HG02763 (cell line): Measurements from ENCODE around the gene PARD3.

Experiments used
- ATAC-seq: cut with Tn5 transposase; IDR thresholded peaks from one replicate; pipeline ENCODE4 v1.9.1; 2021; ENCODE audit warnings: mild to moderate bottlenecking, moderate library complexity; ENCODE audit not compliant: unreplicated experiment

Gene PARD3

DNA sequence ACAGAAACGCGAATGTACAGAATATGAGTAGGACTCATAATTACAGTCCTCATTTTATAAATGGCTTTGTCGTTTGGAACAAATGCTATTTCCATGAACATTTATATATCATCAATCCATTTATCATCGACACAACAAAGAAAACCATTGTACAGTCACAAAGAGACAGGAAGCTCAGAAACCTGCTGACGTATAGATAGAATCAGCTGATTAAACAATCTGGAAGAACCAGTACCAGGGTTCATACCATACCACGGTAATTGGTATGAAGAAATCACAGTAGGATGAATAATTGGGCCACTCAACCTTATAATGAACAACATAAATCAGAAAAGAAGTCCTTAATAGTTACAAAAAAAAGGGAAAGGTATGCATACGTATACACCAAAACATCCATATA is 295.0 kb downstream of the PARD3 start:
- no peak for ATAC-seq

- ATAC-seq = no peak
Observed at GRCh38 chr10:34514290-34514689, 300.8 kb downstream of the PARD3 start.

- no peak for ATAC-seq
Observed at GRCh38 chr10:34513636-34514035, 301.5 kb downstream of the PARD3 start.

- ATAC-seq = no peak
Observed at GRCh38 chr10:34507217-34507616, 307.9 kb downstream of the PARD3 start.

GRCh38 chr10:34506786-34507185 is 308.3 kb downstream of the PARD3 start:
- no peak for ATAC-seq

- ATAC-seq = no peak
Observed at GRCh38 chr10:34505338-34505737, 309.8 kb downstream of the PARD3 start.

DNA sequence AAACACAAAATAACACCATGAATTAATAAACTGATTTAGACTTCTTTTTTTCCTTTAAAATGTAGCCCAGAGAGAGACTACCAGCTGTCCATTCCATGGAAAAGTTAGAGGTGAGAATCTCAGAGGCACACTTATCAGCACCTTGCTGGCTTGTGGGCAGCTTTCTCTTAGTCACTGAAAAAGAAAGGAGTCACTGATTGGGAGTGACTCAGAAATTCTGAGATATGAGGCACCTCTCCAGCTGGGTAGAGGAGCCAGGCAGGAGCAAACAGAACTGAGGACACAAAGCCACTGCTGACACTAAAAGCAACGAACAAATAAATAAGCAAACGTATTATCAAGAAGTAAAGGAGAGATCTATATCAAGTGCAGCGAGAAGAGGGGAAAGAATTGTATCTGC is 310.6 kb downstream of the PARD3 start:
- no peak for ATAC-seq

- no peak for ATAC-seq
Observed at GRCh38 chr10:34503704-34504103, 311.4 kb downstream of the PARD3 start.

GRCh38 chr10:34499612-34500279 is 315.4 kb downstream of the PARD3 start:
- no peak for ATAC-seq

DNA sequence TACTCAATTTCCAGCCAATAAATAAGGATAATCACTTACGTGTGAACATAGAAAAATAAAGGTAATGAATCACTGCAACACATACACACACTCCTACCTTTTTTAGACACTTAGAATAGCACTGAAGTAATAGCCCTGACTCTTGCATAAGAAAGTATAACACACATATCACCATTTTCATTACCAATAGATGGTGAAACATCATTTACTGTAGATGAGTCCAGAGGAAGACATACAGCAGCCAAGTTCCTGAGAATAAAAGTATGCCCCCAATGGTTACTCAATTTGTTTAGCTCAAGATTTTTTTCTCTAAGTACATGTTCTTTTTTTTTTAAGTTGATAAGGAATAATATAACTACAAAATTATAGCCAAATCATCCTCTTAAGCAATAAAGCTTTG is 316.3 kb downstream of the PARD3 start:
- no peak for ATAC-seq

DNA sequence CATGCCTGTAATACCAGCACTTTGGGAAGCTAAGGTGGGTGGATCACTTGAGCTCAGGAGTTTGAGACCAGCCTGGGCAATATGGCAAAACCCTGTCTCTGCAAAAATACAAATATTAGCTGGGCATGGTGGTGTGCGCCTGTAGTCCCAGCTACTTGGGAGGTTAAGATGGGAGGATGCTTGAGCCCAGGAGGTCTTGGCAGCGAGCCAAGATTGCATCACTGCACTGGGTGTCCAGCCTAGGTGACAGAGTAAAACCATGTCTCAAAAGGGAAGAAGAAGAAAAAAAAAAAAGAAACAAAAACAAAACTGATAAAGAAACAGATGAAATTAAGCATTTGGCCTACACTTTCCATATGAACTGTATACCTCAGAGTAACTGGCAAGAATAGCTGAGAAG is 319.2 kb downstream of the PARD3 start:
- ATAC-seq = no peak

- no peak for ATAC-seq
Observed at GRCh38 chr10:34494012-34494411, 321.1 kb downstream of the PARD3 start.

- no peak for ATAC-seq
Observed at GRCh38 chr10:34492081-34492480, 323.0 kb downstream of the PARD3 start.

DNA sequence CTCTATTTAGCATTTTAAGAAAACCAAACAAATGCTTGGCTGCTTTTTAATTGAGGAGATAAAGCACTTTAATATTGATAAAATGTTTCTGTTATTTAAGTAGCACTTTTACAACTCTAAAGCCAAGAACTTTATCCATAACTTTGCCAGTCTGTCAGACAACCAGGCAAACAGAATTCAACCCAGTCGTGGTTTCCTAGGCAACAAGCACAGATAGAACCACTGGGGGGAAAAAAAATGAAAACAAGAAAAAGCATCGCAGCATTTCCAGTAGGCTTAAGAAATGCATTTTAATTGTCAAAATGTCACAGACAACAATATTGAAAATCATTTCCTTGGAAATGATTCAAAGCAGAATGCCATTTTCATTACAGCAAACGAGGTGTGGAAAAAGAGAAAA is 323.4 kb downstream of the PARD3 start:
- no peak for ATAC-seq

DNA sequence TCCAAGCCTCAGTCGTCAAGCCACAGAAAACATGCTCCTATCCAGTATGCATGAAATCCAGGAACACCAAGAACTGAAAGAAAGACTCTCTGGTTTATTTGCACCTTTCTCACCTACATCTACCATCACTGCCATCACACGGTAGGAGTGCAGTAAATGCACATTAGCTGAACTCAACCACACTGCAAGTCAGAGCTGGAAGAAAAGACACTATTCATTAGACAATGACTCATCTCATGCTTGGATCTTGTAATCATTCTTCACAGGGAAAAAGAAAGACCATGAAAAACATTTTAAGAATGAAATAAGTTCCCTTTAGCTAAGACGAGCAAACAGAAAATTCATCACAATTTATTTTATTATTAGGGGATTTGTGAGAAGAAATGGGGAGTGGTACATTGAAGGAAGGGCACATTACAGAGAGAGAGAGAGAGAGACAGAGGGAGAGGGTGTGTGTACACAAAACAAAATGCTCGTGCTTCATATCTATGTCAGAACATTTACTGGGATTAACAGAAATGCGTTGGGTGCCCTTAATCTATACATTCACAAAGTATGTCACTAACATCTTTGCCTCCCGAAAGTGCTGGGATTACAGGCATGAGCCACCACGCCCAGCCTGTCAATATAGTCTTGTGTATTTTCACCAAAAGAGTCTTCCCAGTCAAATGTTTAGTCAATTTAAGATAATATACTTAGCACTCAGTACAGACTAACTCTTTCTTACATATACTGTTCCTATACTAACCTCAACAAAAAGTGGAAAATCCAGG is 324.9 kb downstream of the PARD3 start:
- ATAC-seq = no peak

DNA sequence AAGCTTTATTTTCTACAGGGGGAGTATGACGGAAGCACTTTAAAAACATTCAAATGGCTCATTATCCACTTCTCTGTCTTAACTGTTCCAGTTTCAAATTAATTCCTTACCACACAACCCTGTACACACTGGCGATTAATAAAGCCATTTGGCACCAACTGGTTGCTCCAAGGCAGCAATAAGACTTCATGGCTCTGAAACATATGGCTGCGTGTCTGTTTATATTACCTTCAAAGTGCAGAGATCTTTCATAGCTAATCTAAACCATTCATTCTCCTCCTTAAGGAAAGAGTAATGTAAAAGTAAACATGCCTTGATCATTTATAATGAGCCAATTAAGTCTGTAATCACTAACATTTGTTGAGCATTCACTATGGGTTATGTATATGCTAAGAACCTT is 325.7 kb downstream of the PARD3 start:
- no peak for ATAC-seq

DNA sequence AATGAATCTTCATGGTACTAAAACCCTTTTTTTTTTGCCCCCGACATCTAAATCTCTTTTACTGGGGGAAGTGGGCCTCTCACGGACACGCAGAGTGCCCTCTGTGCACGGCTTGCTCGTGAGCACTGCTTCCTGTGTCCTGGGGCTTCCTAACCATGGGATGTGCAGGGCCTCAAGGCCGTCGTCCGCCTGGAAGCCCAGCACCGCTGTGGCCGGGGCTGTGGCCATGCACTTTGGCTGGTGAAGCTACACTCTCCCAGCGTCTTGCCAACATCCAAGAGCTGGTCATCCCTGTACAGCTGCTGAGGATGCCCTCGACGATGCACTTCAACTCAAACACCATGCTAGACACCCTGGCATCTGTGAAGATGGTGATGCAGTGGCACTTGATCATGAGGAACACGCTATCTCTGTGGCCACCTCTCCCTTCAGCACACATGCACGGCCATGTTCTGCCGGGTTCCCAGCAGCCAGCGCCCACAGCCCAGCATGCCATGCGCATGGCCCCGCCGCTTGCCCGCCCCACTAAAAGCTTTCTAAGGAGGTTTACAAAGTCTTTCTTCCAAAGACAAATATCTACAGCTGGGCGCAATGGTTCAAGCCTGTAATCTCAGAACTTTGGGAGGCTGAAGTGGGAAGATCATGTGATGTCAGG is 326.5 kb downstream of the PARD3 start:
- no peak for ATAC-seq

DNA sequence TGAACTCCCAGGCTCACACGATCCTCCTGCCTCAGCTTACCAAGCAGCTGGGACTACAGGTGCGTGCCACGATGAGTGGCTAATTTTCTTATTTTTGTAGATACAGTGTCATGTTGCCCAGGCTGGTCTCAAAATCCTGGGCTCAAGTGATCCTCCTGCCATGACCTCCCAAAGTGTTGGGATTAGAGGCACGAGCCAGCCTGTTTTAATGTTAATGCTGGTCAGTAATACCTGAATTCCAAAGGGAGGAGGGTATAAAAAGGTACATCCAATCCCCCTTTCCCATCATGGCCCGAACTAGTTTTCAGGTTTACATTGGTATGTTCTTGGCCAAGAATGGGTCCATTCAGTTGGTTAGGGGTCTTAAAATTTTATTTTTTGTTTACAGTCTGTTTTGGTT is 329.1 kb downstream of the PARD3 start:
- no peak for ATAC-seq

DNA sequence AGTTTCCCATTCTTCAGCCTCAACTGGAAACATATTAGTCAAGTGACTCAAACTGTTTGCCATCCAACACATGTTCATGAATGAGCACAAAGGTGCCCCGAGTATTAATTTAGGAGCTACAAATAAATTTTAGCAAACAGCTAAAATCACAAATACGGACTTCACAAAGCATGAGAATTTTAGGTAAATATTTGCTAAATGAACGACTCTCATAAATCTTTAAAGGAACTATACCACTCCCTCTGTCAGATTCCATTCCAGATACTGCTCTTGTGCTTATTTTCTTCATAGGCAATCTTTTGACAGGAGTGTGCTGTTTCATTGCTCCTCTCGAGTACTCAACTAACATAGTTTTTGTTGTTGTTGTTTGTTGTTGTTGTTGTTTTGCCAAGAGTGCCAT is 330.9 kb downstream of the PARD3 start:
- no peak for ATAC-seq

DNA sequence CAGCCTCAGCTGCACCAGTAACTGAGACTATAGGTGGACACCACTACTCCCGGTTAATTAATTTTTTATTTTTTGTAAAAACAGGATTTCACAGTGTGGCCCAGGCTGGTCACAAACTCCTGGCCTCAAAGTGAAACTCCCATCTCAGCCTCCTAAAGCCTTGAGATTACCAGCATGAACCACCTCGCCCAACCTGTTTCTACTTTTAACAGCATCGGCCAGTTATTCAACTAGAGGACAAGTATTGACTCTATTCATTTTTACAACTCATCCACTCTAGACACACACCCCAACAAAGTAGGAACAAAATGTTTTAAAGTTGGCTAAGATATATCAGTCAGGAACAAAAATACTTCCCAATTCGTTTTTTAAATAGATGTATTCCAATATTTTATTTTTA is 334.8 kb downstream of the PARD3 start:
- ATAC-seq = no peak

DNA sequence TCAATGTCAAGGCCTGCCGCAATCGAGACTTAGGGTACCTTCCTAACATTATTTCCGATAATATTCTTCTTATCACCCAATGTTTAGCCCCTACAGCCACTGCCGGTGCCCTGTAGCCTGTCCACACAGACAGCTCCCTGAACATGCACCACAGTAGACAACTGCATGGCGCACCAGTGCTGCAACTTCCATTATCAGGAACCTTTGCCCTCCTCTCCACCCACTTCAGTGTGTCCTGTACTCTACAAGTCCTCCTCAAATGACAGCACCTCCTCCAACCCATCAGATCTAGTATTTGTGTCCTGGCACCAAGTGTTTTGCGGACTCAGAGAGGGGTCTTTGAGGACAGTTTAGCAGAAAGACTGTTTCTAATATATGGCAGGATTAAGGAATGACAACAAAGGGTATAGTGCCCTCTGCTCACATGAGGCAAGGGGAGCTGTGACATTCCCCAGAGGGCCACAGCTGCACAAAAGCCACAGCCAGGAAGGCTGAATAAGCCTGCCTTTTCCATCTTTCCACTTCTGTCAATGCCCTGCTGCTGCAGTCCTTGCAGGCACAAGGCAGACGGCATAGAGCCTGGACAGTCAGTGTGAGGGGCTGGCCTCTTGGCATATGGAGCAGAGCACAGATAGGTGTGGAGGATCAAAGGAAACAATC is 335.4 kb downstream of the PARD3 start:
- no peak for ATAC-seq

GRCh38 chr10:34477249-34477648 is 337.8 kb downstream of the PARD3 start:
- no peak for ATAC-seq
